ENCODE data around the gene FYTTD1.

The FYTTD1 gene

DNA sequence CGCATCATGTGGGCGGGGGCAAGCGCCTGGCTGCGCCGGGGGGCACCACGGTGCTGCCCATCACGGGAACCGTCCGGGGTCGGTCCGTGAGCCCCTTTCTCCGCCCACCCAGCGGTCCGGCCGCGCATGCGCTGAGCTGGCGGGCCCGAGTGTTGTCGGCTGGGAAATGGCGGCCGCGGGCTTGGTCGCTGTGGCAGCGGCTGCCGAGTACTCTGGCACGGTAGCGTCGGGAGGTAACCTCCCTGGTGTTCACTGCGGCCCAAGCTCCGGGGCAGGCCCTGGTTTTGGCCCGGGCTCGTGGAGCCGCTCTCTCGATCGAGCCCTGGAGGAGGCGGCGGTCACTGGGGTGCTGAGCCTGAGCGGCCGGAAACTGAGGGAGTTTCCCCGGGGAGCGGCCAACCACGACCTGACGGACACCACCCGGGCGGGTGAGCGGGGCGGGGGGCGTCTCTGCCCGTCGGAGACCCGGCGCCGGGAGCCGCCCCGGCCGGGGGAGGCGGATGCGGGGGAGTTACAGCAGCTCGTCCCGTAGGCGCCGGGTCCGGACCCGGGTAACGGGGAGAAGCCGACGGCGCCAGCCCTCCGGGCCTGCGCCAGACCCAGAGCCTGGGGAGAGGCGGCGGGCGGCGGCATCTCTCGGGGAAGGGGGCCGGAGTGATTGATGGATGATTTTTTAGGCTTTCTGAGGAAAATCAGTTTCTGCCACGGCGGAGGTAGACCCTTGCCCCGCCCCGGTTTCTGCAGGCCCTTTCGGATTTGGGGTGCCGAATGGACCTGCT, 41.6 kb downstream of the FYTTD1 start, which contains the start of gene LRCH3:
Gene LRCH3 (plus strand): TSS at position 142 of the 779 bp plus-strand sequence. CDS start 25 bp downstream, at position 167.
- peak; percentile 64 to 76 for DNase-seq (ENCODE audit: low read depth in 1 of 2, low spot score in 1 of 2)

DNA sequence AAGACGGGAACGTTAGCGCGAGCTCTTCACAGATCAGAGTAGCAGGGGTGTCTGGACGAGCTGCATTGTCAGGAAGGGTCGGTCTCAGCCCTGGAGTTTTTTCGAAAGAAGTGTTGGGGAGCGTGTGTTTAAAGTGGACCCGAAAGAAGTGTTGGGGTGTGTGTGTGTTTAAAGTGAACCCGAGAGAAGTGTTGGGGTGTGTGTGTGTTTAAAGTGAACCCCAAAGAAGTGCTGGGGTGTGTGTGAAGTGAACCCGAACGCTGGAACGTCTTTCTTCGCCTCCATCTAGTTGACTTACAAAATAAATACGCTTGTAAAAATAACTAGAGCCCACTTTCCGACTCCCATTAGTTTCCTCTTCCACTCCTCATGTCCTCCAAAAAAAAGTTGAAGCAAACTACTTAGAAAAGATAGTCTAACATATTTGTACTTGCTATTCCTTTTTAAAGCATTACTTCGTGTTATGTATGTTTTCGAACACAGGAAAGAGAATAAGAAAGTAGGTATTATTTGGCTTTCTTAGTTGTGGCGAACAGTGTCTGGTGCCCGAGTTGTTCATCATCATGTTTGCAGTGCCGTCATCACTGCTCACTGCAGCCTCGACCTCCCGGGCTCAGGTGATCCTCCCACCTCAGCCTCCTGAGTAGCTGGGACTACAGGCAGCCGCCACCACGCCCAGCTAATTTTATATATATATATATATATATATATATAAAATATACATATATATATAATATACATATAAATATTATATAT, 42.4 kb downstream of the FYTTD1 start:
- peak in 1 of 2 donors; percentile 18 for DNase-seq (ENCODE audit: low read depth in 1 of 2, low spot score in 1 of 2)

DNA sequence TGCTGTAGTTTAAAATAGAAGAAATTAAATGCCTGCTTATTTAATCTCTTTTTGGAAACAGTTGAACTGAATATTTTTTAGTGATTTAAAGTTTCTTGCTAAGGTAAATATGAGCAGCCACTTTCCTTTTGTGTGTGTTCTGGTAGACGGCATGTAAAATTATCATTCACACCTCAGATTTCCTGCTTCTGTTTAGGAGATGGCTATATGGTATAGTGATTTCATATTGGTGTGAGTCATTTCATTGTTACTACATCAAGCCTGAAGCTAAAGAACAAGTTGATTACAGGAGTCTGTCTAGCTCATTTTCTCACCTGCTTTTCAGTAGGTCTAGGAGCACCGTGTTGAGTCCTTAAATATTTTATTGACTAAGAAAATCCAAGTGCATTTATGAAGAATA, 43.6 kb downstream of the FYTTD1 start:
- DNase-seq (ENCODE audit: low read depth in 1 of 2, low spot score in 1 of 2): no peak

DNA sequence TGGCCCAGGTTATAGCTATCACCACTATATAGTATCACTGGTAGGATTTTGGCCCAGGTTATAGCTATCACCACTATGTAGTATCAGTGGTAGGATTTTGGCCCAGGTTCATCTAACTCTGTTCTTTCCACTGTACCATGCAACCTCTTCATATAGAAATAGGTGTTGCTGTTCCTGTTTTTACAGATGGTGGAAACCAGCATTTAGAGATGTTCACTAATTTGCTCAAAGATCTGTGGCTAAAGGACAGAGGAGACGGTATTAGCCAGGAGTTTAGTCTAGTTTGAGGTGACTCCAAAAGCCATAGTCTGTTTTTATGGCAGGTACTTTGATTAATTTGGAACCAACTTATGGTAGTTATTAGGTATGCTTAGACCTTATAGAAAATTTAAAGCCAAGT, 44.4 kb downstream of the FYTTD1 start:
- DNase-seq (ENCODE audit: low read depth in 1 of 2, low spot score in 1 of 2): no peak

DNA sequence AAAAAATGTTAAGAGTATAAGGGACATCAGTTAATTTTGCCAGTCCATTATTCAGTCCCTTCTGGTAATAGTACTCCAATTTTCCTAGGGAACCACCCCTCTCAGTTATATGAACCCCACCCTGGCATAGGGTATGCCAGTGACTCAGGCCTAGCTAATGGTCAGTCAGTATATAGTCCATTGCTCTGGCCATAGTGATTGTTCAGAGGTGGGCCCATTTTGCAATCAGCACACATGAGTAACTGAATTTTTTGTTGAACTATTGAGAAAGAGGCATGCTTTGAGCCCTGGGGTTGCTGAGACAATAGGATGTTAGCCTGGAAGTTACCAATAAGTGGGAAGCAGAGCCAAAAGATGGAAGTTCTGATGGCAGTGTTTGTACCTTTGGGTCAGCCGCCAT, 45.5 kb downstream of the FYTTD1 start:
- DNase-seq (ENCODE audit: low read depth in 1 of 2, low spot score in 1 of 2): no peak

DNA sequence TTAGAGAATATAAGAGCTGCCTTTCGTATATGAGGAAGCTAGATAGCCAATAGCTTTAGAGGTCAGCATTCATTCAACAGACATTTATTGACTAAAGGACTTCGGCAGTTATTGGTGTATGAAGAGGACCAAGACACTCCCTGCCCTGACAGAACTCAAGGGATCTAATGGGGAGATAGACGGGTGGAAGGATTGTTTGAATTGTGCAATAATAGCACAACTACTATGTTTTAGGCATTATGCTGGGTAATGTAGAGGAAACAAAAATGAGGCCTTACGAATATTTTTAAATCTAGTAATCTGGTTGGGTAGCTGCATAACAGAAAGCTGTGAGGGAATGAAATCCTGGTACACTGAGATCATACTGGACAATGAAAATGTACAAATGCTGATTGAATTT, 46.4 kb downstream of the FYTTD1 start:
- no peak for DNase-seq (ENCODE audit: low read depth in 1 of 2, low spot score in 1 of 2)

DNA sequence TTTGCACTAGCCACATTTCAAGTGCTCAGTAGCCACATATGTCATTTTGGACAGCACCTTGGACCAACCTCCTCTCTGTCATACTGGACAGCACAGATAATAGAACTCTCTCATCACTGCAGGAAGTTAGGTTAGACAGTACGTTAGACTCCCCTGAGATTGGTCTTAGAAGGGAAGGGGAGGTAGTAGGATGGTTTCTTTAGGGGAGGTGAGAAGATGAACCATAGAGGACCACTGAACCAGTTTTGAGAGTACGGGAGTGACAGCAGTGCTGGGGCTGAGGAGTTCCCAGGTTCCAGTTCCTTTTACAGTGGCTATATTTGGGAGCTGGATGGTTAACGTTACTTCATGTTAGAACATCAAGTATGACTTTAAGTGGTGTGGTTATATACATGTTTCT, 49.2 kb downstream of the FYTTD1 start:
- no peak for DNase-seq (ENCODE audit: low read depth in 1 of 2, low spot score in 1 of 2)

DNA sequence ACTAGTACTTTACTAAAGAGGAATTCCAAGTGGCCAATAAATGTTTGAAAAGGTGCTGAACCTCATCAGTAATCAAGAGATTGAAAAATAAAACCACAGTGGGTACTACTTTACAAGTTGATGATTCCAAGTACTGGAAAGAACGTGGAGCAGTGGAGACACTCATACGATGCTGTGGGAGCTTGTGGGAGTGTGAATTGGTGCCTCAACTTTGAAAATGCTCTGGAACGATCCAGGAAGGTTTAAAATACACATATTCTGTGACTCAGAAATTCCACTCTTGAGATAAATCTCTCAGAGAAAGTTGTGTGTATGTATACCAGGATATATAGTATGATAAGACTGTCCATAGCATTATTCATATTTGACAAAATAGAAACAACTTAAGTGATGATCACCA, 50.7 kb downstream of the FYTTD1 start:
- no peak for DNase-seq (ENCODE audit: low read depth in 1 of 2, low spot score in 1 of 2)

DNA sequence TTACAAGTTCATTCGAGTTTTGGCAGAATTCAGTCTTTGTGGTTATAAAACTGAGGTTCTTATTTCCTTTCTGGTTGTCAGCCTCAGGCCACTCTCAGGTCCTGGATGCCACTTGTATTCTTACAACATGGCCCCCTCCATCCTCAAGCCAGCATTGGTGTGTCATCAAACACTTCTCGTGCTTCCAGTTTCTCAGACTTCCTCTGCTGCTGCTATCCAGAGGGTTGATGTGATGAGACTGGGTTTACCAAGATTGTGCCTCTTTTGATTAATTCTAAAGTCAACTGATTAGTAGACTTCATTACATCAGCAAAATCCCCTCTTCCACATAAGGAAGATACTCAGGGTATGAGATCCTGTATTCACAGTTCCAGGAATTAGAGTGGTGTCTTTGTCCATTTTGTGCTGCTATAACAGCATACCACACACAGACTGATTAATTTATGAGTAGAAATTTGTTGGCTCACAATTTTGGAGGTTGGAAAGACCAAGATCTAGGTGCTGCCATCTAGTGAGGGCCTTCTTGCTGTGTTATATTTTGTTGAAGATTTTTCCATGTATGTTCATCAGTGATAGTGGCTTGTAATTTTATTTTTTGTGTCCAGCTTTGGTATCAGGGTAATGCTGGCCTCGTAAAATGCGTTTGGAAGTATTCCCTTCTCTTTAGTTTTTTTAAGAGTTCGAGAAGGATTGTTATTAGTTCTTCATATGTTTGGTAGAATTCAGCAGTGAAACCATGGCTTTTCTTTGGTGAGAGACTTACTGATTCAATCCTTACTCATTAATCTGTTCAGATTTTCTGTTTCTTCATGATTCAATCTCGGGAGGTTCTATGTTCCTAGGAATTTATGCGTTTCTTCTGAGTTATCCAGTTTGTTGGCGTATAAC, 52.5 kb downstream of the FYTTD1 start:
- no peak for DNase-seq (ENCODE audit: low read depth in 1 of 2, low spot score in 1 of 2)

DNA sequence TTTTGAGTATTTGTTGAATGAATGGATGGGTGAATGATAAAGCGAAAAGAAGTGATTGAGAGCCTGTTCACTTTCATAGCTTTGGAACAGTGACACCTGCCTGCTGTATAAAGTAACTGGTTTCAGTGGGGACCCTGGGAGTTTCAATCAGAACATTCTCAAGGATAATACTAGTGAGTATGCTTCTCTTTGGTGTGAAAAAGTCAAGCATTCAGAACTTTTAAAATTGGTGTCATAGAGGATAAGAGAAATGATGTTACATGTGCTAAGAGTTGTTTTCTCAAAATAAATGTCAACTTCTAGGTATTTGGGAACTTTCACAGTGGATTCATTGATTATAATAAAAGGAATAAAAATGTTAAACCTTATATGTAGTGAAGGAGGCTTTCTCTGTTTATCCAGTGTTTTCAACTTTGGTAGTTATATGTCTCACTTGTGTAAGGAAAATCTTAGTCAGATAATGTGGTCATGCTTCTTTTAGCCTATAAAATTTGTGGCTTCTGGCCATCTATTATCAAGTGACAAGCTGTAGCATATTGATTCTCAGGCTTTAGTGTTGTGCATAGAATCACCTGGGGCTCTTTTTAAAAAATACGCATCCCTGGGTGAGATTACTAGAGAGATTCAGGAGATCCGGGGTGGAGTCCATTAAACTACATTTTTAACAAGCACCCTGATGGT, 53.2 kb downstream of the FYTTD1 start:
- DNase-seq (ENCODE audit: low read depth in 1 of 2, low spot score in 1 of 2): no peak

DNA sequence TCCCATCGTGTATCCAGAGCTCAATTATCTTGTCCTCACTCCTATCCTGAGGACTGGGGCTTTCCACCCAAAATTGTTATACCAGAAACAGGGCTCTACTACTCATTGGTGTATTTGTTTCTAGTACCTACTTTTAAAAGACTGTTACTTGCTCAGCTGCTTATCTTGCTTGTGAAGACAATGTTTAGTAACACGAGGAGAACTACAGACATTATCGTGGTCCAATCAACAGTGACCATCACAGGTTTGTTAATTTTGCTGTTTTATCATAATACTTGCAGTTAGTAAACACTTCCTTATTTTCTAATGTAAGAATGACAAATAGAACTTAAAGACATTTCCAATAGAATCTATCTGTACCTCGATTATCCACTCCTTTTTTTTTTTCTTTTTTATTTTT, 54.8 kb downstream of the FYTTD1 start:
- DNase-seq (ENCODE audit: low read depth in 1 of 2, low spot score in 1 of 2): no peak

DNA sequence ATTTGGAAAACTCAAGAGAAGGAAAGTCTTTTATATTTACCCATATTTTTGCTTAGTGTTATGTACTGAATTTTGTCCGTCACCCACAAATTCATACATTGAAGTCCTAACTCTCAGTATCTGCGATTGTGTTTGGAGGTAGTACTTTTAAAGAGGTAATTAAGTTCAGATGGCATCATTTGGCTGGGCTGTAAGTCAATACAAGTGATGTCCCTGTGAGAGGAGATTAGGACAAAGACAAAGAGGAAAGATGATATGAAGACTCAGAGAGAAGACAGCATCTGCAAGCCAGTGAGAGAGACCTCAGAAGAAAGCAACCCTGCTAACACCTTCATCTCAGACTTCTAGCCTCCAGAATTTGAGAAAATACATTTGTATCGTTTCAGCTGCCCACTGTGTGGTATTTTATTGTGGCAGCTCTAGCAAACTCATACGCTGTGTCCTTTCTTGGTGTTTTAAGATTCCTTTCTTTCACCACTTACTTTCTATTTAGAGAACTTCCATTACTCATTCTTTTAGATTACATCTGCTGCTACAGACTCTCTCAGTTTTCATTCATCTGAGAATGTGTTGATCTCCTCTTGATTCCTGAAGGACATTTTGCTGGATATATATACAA, 58.4 kb downstream of the FYTTD1 start:
- no peak for DNase-seq (ENCODE audit: low read depth in 1 of 2, low spot score in 1 of 2)

DNA sequence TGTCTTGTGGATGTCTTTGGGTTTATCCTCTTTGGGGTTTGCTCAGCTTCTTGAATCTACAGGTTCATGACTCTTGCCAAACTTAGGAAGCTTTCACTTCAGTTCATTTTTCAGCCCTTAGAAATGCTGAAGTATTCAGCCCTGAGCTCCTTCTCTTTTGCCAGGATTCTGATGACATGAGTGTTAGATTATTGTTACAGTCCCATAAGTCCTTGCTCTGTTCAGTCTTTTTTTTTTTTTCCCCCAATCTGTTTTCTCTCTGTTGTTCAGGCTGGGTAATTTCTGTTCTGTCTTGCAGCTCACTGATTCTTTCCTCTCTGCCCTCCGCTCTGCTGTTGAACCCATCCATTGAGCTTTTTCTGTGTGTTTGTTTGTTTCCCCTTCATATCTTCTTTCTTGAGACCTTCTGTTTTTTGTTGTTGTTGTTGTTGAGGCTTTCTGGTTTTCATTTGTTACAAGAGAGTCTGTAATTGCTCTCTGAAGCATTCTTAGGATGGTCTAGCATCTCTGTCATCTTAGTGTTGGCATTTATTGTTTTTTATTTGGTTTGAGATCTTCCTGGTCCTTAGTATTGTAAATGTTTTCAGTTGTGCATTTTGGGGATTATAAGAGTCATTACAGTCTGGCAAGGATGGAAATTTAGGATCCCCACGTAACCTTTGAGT, 59.8 kb downstream of the FYTTD1 start:
- no peak for DNase-seq (ENCODE audit: low read depth in 1 of 2, low spot score in 1 of 2)

DNA sequence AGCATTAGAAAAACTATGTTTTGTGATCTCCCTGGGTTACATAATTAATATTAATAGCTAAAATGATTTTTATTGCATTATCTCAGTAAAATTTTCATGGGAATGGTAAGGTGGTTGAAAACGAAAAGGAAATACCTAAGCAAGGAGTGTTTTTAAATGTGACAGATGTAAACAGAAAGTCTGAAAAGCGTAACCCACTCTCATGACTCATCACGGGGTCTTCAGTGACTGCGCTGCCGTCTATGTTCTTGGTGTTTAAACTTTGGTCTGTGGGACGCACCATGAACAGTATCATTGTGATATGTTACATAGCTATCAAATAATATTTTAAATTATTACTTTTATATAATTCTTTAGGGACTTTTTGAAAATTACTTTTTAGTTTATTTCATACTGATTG, 61.2 kb downstream of the FYTTD1 start:
- no peak for DNase-seq (ENCODE audit: low read depth in 1 of 2, low spot score in 1 of 2)

DNA sequence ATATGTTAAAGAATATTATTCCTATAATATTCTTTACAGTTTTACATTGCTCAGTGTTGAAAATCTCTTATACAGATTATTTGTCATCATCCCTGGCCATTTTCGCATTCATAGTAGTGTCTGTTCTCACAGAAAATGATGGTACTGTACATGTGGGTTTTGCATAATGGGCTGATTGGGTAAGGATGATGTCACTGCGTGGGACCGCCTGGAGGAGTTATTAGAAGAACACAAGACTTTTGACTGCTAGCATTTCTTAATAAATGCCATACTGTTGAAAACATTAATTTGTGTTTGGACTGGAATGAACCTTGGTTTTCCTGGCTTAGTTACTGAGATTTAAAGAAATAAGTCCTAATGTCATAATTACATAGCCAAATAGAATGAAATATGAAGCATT, 61.7 kb downstream of the FYTTD1 start:
- DNase-seq (ENCODE audit: low read depth in 1 of 2, low spot score in 1 of 2): no peak

DNA sequence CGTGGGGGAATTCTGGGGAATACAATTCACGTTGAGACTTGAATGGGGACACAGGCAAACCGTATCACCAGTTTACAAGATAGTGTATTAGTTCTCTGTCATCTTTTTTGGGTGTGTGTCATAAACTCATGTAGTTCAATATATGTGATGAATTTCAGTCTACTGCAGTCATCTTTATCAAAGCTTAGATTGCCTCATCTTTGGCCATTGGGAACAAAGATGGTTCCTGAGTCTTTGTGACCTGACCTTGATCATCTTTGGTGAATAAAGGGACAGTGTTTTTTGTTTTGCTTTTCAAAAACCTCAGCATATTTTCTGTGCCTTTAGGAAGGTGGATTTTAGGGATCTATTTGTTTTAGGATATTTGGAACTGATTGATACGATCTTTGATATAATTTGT, 64.7 kb downstream of the FYTTD1 start:
- DNase-seq (ENCODE audit: low read depth in 1 of 2, low spot score in 1 of 2): no peak

DNA sequence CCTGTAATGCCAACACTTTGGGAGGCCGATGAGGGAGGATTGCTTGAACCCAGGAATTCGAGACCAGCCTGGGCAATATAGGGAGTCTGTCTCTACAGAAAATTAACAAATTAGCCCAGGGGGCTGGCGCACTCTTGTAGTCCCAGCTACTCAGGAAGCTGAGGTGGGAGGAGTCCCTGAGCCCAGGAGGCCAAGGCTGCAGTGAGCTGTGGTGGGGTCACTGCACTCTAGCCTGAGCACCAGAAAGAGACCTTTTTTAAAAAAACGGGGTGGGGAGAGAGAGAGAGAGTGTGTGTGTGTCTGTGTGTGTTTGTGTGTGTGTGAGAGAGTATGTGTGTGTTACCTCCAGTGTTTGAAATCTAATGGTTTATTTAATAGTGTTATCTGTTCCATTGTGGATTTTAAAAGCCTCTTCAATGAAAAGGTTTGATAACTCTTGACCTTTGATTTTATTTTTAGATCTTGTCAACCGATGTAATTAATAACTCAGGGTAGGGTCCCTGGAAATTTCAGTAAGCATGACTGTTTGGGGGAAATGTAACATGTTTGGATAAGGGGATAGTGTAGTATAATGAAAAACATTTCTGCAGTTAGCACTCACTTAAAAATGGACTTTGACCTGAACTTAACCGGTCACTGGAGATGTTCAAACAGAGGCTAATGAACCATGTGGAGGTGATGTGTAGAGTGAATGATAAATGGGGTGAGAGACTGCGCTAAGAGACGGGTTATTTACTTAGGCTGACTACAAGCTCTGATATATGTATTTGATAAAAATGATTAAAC, 71.1 kb downstream of the FYTTD1 start:
- no peak for DNase-seq (ENCODE audit: low read depth in 1 of 2, low spot score in 1 of 2)

DNA sequence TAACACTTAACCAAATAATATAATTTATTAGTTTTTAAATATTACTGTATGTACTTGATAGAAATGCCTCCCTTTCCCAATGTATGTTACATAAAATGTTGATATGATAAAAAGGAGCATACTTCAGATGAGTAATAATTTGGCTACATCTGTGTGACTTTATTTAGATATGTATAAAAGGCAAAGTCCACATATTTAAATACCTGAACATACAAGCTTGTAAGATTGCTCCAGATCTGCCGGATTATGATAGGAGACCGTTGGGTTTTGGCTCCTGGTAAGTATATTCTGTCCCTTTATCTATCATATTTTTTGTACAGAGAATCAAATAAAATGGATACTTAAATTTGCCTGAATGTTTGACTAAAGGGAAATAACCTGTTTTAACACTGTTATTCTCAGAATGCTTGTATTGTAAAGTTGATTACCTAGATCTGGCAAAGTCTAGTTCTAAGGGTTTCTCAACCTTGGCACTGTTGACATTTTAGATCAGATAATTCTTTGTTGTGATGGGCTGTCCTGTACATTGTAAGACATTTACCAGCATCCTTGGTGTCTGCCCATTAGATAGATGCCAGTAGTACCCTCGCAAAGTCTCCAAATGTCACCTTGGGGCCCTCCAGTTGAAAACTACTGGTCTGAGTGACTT, 79.8 kb downstream of the FYTTD1 start:
- no peak for DNase-seq (ENCODE audit: low read depth in 1 of 2, low spot score in 1 of 2)

Data from activated T-helper 1 cell treated with anti-CD3 and anti-CD28 coated beads, Interleukin-2, amount 50 U/mL, for 16 hours (primary cell).